ENCODE measurements around the gene LARGE1.

- no peak for TF ChIP-seq CTCF (IDR thresholded peaks at IDR 0.05 in 8 of 11, conservative IDR thresholded peaks at IDR 0.05 in 3 of 11)
- TF ChIP-seq POLR2AphosphoS5 (IDR thresholded peaks at IDR 0.05): no peak
- no peak for TF ChIP-seq POLR2A (IDR thresholded peaks at IDR 0.05)
Observed at GRCh38 chr22:33829546-33830280, 90.6 kb downstream of the LARGE1 start.
